Esophagus squamous epithelium (tissue), 4 donors: Measurements from ENCODE around the gene PIK3C3.

Experiments
- CTCF ChIP-seq, 6 experiments: fragments of 450-650 bp in 4 of 6; fragments of 200-600 bp in 2 of 6; sonication (generic) in 2 of 6; IDR thresholded peaks; one replicate each; pipeline ENCODE4 v1.5.1; 2016 to 2019; ENCODE audit warnings: antibody characterized with exemption in 6 of 6, mild to moderate bottlenecking in 4 of 6, moderate library complexity in 4 of 6
- POLR2A ChIP-seq, 4 donors: fragments of 450-650 bp; IDR thresholded peaks; one replicate each; pipeline ENCODE4 v1.6.1; 2017; ENCODE audit warnings: antibody characterized with exemption in 4 of 4, mild to moderate bottlenecking in 4 of 4, moderate library complexity in 3 of 4

GRCh38 chr18:41992703-41993102, 37.7 kb downstream of the PIK3C3 start:
- no peak for TF ChIP-seq CTCF (IDR thresholded peaks at IDR 0.05)
- TF ChIP-seq POLR2A (IDR thresholded peaks at IDR 0.05), result no peak
